ENCODE data around the gene ITGB3.

Gene ITGB3

DNA sequence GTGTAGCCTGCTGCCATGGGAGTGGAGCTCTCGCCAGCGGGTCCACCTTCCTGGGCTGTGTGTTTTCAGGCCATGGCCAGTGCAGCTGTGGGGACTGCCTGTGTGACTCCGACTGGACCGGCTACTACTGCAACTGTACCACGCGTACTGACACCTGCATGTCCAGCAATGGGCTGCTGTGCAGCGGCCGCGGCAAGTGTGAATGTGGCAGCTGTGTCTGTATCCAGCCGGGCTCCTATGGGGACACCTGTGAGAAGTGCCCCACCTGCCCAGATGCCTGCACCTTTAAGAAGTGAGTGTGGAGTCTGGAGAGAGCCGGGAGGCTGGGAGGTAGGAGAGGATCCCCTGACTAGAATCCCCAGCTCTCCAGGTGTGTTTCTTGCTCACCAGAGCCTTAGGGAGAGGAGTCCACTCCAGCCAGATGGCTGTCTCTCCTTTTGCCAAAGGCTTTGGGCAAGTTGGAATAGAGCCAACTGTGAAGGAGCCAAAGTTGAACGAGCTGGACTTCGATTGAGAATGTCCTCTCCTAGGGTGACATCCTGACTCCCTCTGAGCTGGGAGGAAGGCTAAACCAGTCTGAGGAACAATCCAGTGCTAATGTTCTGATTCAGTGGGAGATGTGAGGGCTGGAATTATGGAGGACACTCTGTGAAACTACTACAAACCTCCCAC, 45.7 kb downstream of the ITGB3 start:
- Histone ChIP-seq H3K36me3 (ENCODE audit: control insufficient read depth, insufficient read depth, low read length) (no peaks in the 10 kb centered on the region), H3K27me3 (replicated peaks; ENCODE audit: control insufficient read depth, insufficient read depth, low read length) (no peaks in the 10 kb centered on the region), H3K4me3 (replicated peaks; ENCODE audit: low read depth, low read length) (no peak overlapping the region)
- DNase-seq (ENCODE audit: extremely low read depth, insufficient read length) = no peak
- TF ChIP-seq, protein P1, sequence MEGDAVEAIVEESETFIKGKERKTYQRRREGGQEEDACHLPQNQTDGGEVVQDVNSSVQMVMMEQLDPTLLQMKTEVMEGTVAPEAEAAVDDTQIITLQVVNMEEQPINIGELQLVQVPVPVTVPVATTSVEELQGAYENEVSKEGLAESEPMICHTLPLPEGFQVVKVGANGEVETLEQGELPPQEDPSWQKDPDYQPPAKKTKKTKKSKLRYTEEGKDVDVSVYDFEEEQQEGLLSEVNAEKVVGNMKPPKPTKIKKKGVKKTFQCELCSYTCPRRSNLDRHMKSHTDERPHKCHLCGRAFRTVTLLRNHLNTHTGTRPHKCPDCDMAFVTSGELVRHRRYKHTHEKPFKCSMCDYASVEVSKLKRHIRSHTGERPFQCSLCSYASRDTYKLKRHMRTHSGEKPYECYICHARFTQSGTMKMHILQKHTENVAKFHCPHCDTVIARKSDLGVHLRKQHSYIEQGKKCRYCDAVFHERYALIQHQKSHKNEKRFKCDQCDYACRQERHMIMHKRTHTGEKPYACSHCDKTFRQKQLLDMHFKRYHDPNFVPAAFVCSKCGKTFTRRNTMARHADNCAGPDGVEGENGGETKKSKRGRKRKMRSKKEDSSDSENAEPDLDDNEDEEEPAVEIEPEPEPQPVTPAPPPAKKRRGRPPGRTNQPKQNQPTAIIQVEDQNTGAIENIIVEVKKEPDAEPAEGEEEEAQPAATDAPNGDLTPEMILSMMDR (IDR thresholded peaks at IDR 0.05; ENCODE audit: insufficient read depth, low read length, poor library complexity, severe bottlenecking) = no peak

DNA sequence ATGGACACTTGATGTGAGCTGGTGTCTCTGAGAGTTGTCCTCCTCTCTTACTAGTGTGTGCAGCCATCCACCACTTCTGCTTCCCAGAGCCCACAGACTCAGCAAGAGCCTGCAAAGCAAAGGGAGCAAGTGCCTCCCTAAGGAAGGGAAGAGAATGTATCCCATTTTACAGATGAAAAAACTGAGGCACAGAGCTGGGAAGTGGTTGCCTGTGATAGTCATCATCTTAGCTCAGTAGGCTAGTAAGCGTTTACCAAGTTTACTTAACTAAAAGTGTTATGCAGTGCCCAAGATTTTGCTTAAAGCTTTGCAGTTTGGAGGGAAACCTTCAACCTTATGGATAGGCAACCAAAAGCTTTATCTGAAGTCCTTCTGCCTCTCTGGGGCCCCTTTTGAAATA, 47.1 kb downstream of the ITGB3 start:
- no peaks in the 10 kb centered on the region for H3K27me3 ChIP-seq (replicated peaks; ENCODE audit: control insufficient read depth, insufficient read depth, low read length)
- H3K36me3 ChIP-seq (ENCODE audit: control insufficient read depth, insufficient read depth, low read length) = no peaks in the 10 kb centered on the region
- no peak overlapping the region for H3K4me3 ChIP-seq (replicated peaks; ENCODE audit: low read depth, low read length)
- TF ChIP-seq, protein P1 (IDR thresholded peaks at IDR 0.05; ENCODE audit: insufficient read depth, low read length, poor library complexity, severe bottlenecking) = no peak
- DNase-seq (ENCODE audit: extremely low read depth, insufficient read length) = no peak

DNA sequence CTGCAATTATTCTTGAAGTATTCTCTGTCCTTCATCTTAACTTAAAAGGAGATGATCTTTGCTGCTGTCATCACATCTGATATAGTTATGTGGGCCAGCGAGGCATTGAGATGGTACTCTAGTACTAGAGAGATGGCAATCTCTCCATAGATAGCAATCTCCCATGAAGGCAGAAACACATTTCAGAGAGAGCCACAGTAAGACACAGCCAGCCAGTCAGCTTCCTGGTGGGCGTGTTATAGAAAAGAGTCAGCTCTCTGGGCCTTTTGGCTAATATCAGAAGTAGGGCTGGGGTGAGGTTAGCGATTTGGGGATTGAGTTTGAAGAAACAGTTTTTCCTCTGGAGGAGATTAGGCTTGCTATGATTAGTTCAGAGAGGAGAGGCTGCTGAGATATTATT, 47.5 kb downstream of the ITGB3 start:
- H3K4me3 ChIP-seq (replicated peaks; ENCODE audit: low read depth, low read length) = no peak overlapping the region
- TF ChIP-seq, protein P1 (IDR thresholded peaks at IDR 0.05; ENCODE audit: insufficient read depth, low read length, poor library complexity, severe bottlenecking) = no peak

DNA sequence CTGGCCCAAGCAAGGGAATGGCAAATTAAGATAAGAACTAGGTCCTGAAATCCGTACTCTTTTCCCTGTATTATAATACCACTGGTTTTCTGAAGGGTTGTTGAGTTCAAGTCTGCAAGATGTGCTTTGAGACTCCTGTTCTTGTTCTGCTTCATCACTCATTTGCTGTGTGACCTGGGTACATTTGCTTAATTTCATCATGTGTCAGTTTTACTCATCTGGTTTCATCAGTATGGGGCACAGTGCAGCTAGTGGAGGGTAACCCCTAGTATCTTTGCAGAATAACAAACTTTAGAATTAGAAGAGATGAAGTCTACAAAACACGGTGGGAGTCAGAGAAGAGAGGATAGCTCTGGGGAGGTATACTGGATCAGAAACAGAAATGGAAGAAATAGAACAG, 48.2 kb downstream of the ITGB3 start:
- DNase-seq (ENCODE audit: extremely low read depth, insufficient read length) = no peak
- Histone ChIP-seq H3K27me3 (replicated peaks; ENCODE audit: control insufficient read depth, insufficient read depth, low read length) (no peaks in the 10 kb centered on the region), H3K36me3 (ENCODE audit: control insufficient read depth, insufficient read depth, low read length) (no peaks in the 10 kb centered on the region), H3K4me3 (replicated peaks; ENCODE audit: low read depth, low read length) (no peak overlapping the region)
- TF ChIP-seq, protein P1 (IDR thresholded peaks at IDR 0.05; ENCODE audit: insufficient read depth, low read length, poor library complexity, severe bottlenecking) = no peak

More for the DNA sequence above, 47.5 kb downstream of the ITGB3 start:
- Histone ChIP-seq H3K36me3 (ENCODE audit: control insufficient read depth, insufficient read depth, low read length) (no peaks in the 10 kb centered on the region), H3K27me3 (replicated peaks; ENCODE audit: control insufficient read depth, insufficient read depth, low read length) (no peaks in the 10 kb centered on the region)
- DNase-seq (ENCODE audit: extremely low read depth, insufficient read length) = no peak

DNA sequence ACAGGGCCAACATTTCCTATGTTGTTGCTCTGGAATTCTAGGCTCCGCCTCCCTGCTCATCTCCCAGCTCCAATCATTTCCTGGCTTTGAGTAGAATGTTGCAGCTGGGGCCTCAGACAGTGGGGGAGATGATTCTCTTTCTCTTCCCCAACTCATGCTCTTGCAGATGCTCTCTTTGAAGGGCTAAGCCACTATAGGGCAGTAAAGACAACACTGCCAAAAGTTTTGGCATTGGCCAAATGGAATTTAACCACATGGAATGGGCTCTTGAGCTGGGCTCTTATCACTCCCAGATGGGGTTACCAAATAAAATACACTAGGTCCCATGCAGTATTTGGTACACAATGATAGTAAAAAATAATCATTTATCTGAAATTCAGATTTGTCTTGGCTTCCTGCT, 50.6 kb downstream of the ITGB3 start:
- Histone ChIP-seq H3K36me3 (ENCODE audit: control insufficient read depth, insufficient read depth, low read length) (no peaks in the 10 kb centered on the region), H3K27me3 (replicated peaks; ENCODE audit: control insufficient read depth, insufficient read depth, low read length) (no peaks in the 10 kb centered on the region), H3K4me3 (replicated peaks; ENCODE audit: low read depth, low read length) (no peak overlapping the region)
- TF ChIP-seq, protein P1 (IDR thresholded peaks at IDR 0.05; ENCODE audit: insufficient read depth, low read length, poor library complexity, severe bottlenecking) = no peak
- no peak for DNase-seq (ENCODE audit: extremely low read depth, insufficient read length)
